Measurements from ENCODE around the gene MUC2.

DNA sequence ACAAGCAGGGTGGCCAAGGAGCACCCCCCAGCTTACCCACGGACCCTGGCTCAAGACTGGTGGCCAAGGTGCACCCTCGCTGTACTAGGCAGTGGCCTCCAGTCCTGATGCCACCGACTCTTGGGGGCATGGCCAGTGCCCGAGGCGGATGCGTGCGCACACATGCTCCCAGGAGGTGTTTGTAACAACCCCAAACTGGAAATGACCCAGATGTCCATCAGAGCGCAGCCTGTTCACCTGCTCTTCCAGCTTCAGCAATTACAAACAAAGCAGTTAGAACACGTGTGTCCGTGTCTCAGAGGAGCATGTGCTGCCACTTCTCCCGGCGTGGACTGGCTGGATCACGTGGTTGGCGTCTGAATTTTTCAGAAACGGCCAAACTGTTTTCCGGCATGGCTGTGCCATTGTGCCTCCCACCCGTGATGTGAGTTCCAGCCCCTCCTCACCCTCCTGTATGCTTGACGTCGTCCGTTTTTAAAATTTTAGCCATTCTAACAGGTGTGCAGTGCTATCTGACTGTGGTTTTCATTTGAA, 31.0 kb upstream of the MUC2 start:
- TF ChIP-seq, protein P1, sequence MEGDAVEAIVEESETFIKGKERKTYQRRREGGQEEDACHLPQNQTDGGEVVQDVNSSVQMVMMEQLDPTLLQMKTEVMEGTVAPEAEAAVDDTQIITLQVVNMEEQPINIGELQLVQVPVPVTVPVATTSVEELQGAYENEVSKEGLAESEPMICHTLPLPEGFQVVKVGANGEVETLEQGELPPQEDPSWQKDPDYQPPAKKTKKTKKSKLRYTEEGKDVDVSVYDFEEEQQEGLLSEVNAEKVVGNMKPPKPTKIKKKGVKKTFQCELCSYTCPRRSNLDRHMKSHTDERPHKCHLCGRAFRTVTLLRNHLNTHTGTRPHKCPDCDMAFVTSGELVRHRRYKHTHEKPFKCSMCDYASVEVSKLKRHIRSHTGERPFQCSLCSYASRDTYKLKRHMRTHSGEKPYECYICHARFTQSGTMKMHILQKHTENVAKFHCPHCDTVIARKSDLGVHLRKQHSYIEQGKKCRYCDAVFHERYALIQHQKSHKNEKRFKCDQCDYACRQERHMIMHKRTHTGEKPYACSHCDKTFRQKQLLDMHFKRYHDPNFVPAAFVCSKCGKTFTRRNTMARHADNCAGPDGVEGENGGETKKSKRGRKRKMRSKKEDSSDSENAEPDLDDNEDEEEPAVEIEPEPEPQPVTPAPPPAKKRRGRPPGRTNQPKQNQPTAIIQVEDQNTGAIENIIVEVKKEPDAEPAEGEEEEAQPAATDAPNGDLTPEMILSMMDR (IDR thresholded peaks at IDR 0.05; ENCODE audit: low read length) = no peak
- TF ChIP-seq EZH2 (optimal IDR thresholded peaks at IDR 0.05; ENCODE audit: low read depth, low read length) (no peak), EZH2phosphoT487 (IDR thresholded peaks at IDR 0.05; ENCODE audit: low read length) (no peak)

Measured in MM.1S (cell line).